Dedifferentiated amniotic fluid mesenchymal stem cell (primary cell): ENCODE results near the gene IFNA16.
A peak's percentile ranks its signal among the peaks of the same experiment; 100 is the strongest.
"Not testable (repeated sequence)": the region's sequence is repeated elsewhere in the genome, so short reads cannot be mapped to it uniquely, and the experiment has no call there.

ENCODE experiments used
- DNase-seq: peaks from one replicate; pipeline ENCODE4 v3.0.0-alpha.2; 2016; ENCODE audit errors: extremely low spot score

The IFNA16 gene

GRCh38 chr9:21194867-21195776 is 22.0 kb downstream of the IFNA16 start:
- peak; percentile 16 for DNase-seq

GRCh38 chr9:21187487-21187886 is 29.6 kb downstream of the IFNA16 start, which contains the start of gene IFNA4:
Gene IFNA4 (minus strand): TSS chr9:21187587. CDS start chr9:21187531, 56 bp downstream.
- DNase-seq = not testable (repeated sequence)

- not testable (repeated sequence) for DNase-seq
Measured at GRCh38 chr9:21182810-21183736, 34.0 kb downstream of the IFNA16 start.

- DNase-seq = no peak
Measured at GRCh38 chr9:21174671-21175070, 42.4 kb downstream of the IFNA16 start.

- DNase-seq = no peak
Measured at GRCh38 chr9:21172156-21172555, 45.0 kb downstream of the IFNA16 start.

- no peak for DNase-seq
Measured at GRCh38 chr9:21171351-21171750, 45.8 kb downstream of the IFNA16 start.

GRCh38 chr9:21166560-21166959 is 50.6 kb downstream of the IFNA16 start, which contains the start of gene IFNA21:
Gene IFNA21 (minus strand): TSS chr9:21166660. CDS start chr9:21166612, 48 bp downstream.
- DNase-seq = not testable (repeated sequence)
